Measurements from ENCODE around the gene ZCWPW1. TPM values are rescaled to one million over a fixed set of nuclear protein-coding genes. Genes with fewer than 3 reads are reported as not detected.
A peak's percentile ranks its signal among the peaks of the same experiment; 100 is the strongest.

ZCWPW1 gene
- total RNA-seq, 2 donors from 2014 or later = 2.9 to 3.5 TPM

GRCh38 chr7:100435401-100436304 is 7.2 kb upstream of the ZCWPW1 start:
- intact Hi-C loops (cut with DNase I) = no loop called here
- DNase-seq (ENCODE audit: low spot score) = peak; percentile 86

GRCh38 chr7:100434297-100435144 is 6.0 kb upstream of the ZCWPW1 start:
- intact Hi-C loops (cut with DNase I) = no loop called here
- DNase-seq (ENCODE audit: low spot score) = no peak

DNA sequence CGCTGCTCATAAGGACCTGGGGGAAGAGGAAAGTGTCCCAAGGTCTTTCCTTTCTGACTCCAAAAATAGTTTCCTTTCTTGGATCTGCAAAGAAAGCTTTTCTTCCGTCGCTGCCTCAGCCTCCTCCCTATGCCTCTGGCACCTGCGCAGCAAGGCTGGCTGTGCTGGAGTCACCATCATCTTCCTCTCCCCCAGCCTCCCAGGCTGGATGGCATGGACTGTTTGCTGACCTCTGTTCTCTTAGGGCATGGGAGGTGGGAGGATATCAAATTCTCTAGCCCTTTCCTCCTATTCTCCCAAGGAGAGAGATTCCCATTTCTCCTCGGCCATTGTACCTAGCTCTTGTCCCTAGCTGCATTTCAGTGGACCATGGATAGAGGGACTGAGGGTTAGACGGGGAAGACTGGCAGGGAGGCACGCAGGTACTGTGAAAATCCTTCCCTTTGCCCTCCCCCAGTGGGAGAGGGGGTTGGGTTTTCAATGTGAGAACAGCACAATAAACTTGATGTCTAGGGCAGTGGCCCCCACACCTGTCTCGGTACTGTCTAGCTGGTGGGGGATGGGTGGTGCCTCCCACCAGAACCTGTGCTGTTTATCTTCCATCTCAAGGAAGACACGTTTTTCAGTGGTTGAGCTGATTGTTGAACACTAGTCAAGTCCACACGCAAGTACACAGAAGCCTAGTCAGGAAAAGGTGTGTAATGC is 5.2 kb upstream of the ZCWPW1 start:
- intact Hi-C loops (cut with DNase I) = no loop called here
- peak; percentile 49 for DNase-seq (ENCODE audit: low spot score)

- DNase-seq (ENCODE audit: low spot score) = no peak
- intact Hi-C loops (cut with DNase I) = no loop called here
Observed at GRCh38 chr7:100433276-100433591, 4.7 kb upstream of the ZCWPW1 start.

DNA sequence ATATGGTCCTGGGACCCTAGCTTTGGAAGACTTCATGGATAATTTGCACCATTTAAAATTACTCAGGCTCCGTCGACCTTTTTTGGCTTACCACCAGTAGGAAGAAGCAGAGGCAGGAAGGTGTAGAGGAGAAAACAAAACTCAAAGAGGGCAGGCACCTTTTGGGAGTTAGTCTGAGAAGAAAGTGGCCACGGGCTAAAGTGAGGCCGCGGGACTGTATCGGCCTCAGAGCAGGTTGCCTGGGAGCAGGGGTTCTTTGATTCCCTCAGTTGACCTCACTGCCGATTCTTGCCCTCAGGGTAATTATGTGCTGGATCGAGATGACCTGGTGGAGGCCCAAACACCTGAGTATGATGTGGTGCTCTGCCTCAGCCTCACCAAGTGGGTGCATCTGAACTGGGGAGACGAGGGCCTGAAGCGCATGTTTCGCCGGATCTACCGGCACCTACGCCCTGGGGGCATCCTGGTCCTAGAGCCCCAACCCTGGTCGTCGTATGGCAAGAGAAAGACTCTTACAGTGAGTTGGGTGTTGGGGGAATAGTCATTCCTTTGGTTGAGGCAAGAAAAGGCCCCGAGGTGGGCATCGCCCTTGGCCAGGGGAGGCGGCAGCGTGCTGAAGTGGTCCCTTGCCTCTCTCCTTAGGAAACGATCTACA is 4.2 kb upstream of the ZCWPW1 start:
- peak; percentile 70 for DNase-seq (ENCODE audit: low spot score)
- intact Hi-C loops (cut with DNase I) = no loop called here

GRCh38 chr7:100432053-100432452 is 3.5 kb upstream of the ZCWPW1 start:
- intact Hi-C loops (cut with DNase I) = no loop called here
- no peak for DNase-seq (ENCODE audit: low spot score)

DNA sequence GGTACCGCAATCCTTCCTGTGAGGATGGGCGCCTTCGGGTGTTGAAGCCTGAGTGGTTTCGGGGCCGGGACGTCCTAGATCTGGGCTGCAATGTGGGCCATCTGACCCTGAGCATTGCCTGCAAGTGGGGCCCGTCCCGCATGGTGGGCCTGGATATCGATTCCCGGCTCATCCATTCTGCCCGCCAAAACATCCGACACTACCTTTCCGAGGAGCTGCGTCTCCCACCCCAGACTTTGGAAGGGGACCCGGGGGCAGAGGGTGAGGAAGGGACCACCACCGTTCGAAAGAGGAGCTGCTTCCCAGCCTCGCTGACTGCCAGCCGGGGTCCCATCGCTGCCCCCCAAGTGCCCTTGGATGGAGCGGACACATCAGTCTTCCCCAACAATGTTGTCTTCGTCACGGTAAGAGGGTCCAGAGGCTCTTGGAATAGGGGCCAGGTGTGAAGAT is 2.8 kb upstream of the ZCWPW1 start:
- intact Hi-C loops (cut with DNase I) = no loop called here

GRCh38 chr7:100430493-100431285 is 2.2 kb upstream of the ZCWPW1 start:
- intact Hi-C loops (cut with DNase I) = no loop called here
- no peak for DNase-seq (ENCODE audit: low spot score)

More for the DNA sequence above, 2.8 kb upstream of the ZCWPW1 start:
- DNase-seq (ENCODE audit: low spot score) = peak; percentile 81

- peak; percentile 99 for DNase-seq (ENCODE audit: low spot score)
- intact Hi-C loops (cut with DNase I) = no loop called here
Observed at GRCh38 chr7:100429637-100430492, 1.4 kb upstream of the ZCWPW1 start, which contains the start of gene MEPCE. TSS of gene MEPCE (plus strand) at chr7:100429831. CDS start at chr7:100430019, 188 bp downstream.

GRCh38 chr7:100428967-100429636 is 599 bp upstream of the ZCWPW1 start:
- intact Hi-C loops (cut with DNase I) = no loop called here
- DNase-seq (ENCODE audit: low spot score) = peak; percentile 100

DNA sequence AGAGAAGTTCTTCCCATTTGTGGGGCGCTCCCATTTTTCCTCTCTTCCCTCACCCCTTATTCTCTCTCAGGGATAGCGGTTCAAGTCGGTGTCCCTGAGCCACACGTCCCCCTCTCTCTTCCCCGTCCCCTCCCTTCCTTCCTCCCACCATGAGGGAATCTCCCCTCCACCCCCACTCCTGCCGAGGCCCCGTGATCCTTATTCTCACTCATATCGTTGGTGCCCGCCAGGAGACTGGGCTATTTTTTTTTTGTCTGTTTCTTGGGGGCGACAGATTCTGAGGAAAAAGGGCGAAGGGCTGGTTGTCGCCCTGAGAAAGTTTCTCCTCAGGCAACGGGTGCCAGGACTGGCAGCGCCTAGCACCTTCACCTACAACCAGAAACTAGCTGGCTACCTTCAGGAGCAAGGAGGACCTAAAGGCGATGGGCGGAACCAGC is 723 bp downstream of the ZCWPW1 start:
- no peak for DNase-seq (ENCODE audit: low spot score)
- intact Hi-C loops (cut with DNase I) = no loop called here

DNA sequence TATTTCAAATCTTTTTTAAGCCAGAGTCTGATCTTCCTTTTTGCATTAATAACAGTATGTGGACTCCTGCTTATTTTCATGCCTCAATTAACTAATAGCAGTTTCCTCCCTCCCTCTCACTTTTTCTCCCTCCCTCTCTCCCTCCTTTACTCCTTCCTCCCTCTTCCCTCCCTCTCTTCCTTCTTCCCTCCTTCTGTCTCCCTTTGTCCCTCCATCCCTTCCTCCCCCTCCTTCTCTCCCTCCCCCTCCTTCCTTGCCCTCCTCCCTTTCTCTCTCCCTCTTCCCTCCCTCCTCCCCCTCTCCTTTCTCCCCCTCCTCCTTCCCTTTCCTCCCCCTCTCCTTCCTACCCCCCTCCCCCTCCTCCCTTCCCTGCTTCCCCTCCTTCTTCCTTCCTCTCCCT is 2.0 kb downstream of the ZCWPW1 start:
- no peak for DNase-seq (ENCODE audit: low spot score)
- intact Hi-C loops (cut with DNase I) = no loop called here

GRCh38 chr7:100425347-100425746 is 3.2 kb downstream of the ZCWPW1 start:
- DNase-seq (ENCODE audit: low spot score) = no peak
- intact Hi-C loops (cut with DNase I) = no loop called here

GRCh38 chr7:100423315-100423714 is 5.2 kb downstream of the ZCWPW1 start:
- intact Hi-C loops (cut with DNase I) = no loop called here

GRCh38 chr7:100419660-100420226 is 8.8 kb downstream of the ZCWPW1 start:
- intact Hi-C loops (cut with DNase I) = loop anchor here in 1 of 2 donors (2.0 kb wide), 1 partner anchor 13 kb away; no protein-coding TSS in a partner anchor
- no peak for DNase-seq (ENCODE audit: low spot score)

More at GRCh38 chr7:100423315-100423714, 5.2 kb downstream of the ZCWPW1 start:
- DNase-seq (ENCODE audit: low spot score) = no peak

GRCh38 chr7:100418930-100419659 is 9.4 kb downstream of the ZCWPW1 start:
- DNase-seq (ENCODE audit: low spot score) = no peak
- intact Hi-C loops (cut with DNase I) = no loop called here
